HCT116 (cell line): ENCODE measurements around the gene CREBZF.

Source experiments
- CBX3 ChIP-seq: IDR thresholded peaks from 2 replicates; pipeline ENCODE4 v1.6.1; 2012; ENCODE audit warnings: low read depth
- CEBPB ChIP-seq: IDR thresholded peaks from 2 replicates; pipeline ENCODE4 v1.6.1; 2012; ENCODE audit warnings: low read depth
- CTCF ChIP-seq, 3 experiments: fragments of 200-600 bp in 1 of 3; sonication (generic) in 1 of 3; IDR thresholded peaks in 2 of 3; conservative IDR thresholded peaks in 1 of 3; 2 replicates each; pipeline ENCODE4 v1.5.1; 2012 to 2017; ENCODE audit warnings: low read depth in 2 of 3, low read length in 2 of 3, antibody characterized with exemption in 1 of 3, borderline replicate concordance in 1 of 3, control low read depth in 1 of 3, mild to moderate bottlenecking in 1 of 3, mixed read lengths in 1 of 3, mixed run types in 1 of 3, moderate library complexity in 1 of 3; ENCODE audit not compliant: insufficient read depth in 1 of 3
- EZH2 ChIP-seq: fragments of 200-600 bp; sonication (generic); IDR thresholded peaks from 2 replicates; pipeline ENCODE4 v1.6.1; 2017; ENCODE audit warnings: antibody characterized with exemption, mixed run types
- EZH2phosphoT487 ChIP-seq: fragments of 200-600 bp; IDR thresholded peaks from 2 replicates; pipeline ENCODE4 v1.6.1; 2018; ENCODE audit warnings: antibody characterized with exemption, borderline replicate concordance
- JUND ChIP-seq: IDR thresholded peaks from 2 replicates; pipeline ENCODE4 v1.6.1; 2012
- POLR2A ChIP-seq: IDR thresholded peaks from 2 replicates; pipeline ENCODE4 v1.7.0; 2011; ENCODE audit warnings: borderline replicate concordance; ENCODE audit not compliant: insufficient read depth, insufficient read length; ENCODE audit errors: extremely low read depth
- POLR2AphosphoS5 ChIP-seq: IDR thresholded peaks from 2 replicates; pipeline ENCODE4 v1.6.1; 2011; ENCODE audit warnings: mild to moderate bottlenecking, low read depth, low read length, moderate library complexity
- RAD21 ChIP-seq: IDR thresholded peaks from 2 replicates; pipeline ENCODE4 v1.6.1; 2012; ENCODE audit warnings: low read depth, mild to moderate bottlenecking
- REST ChIP-seq: IDR thresholded peaks from 2 replicates; pipeline ENCODE4 v1.6.1; 2012; ENCODE audit warnings: low read depth
- SIN3A ChIP-seq: IDR thresholded peaks from 2 replicates; pipeline ENCODE4 v1.6.1; 2012; ENCODE audit warnings: low read depth
- TCF7L2 ChIP-seq: IDR thresholded peaks from 2 replicates; pipeline ENCODE4 v1.7.0; 2011; ENCODE audit warnings: borderline replicate concordance, inconsistent platforms; ENCODE audit not compliant: insufficient read depth, insufficient read length; ENCODE audit errors: extremely low read depth
- YY1 ChIP-seq: IDR thresholded peaks from 2 replicates; pipeline ENCODE4 v1.6.1; 2011; ENCODE audit warnings: low read length, low read depth, moderate library complexity, mild to moderate bottlenecking; ENCODE audit not compliant: insufficient replicate concordance; ENCODE audit errors: extremely low read depth
- ZNF274 ChIP-seq: fragments of 200-500 bp; sonication (Bioruptor generic); IDR thresholded peaks from 2 replicates; pipeline ENCODE4 v1.6.1; 2014; ENCODE audit warnings: mild to moderate bottlenecking, low read depth, low read length, inconsistent platforms

DNA sequence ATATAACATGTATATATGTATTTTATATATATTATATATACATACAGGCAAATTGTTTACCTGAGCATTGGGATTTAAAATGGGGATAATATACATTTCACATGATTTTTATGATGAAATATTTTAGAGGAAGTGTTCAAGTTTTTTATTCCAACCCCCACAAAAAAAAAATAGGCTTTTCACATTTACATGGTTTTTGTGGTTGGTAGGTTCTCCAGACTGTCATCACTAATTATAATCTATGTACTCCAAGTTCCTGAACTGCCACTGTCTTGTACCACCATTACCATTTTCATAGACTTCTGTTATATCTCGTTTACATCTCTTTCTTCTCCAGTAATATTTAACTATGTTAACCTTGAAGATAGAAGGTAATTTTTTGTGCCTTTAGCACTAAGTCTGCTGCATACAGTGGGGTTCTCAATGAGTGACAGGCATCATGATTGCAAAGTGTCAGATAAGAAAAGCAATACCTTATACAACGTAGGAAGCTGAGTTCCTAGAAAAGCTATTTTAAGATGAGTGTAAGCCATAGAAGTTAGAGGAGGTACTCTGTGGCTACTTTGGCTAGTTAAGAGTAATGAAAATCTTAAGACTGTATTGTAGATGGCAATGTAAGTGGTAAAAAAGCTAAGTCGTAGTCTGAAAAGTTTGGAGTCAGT lies 12.0 kb downstream of the CREBZF start:
- TF ChIP-seq CTCF (IDR thresholded peaks at IDR 0.05 in 2 of 3, conservative IDR thresholded peaks at IDR 0.05 in 1 of 3; ENCODE audit: borderline replicate concordance in 1 of 3, insufficient read depth in 1 of 3, low read depth in 2 of 3, low read length in 2 of 3) (no peak), CEBPB (no peak), POLR2AphosphoS5 (no peak), EZH2 (no peak), EZH2phosphoT487 (no peak), CBX3 (no peak), POLR2A (no peak), RAD21 (no peak), JUND (no peak), TCF7L2 (no peak), YY1 (no peak), SIN3A (no peak), REST (no peak), ZNF274 (no peak)
